Measurements from ENCODE around the gene STXBP6. TPM values are rescaled to one million over a fixed set of nuclear protein-coding genes. Genes with fewer than 3 reads are reported as not detected.

Gene STXBP6
- total and polyA plus RNA-seq, 4 donors = 0.05 to 10.5 (median 2.3) TPM

- Histone ChIP-seq H3K36me3 (ENCODE audit: control insufficient read depth in 1 of 2, insufficient read depth in 2 of 2, low read length in 1 of 2) (no peaks in the 10 kb centered on the region), H3K9me3 (ENCODE audit: control insufficient read depth, low read length) (no peaks in the 10 kb centered on the region), H3K4me1 (ENCODE audit: control insufficient read depth in 1 of 2, insufficient read depth in 2 of 2, low read length in 2 of 2) (no peaks in the 10 kb centered on the region), H3K27me3 (ENCODE audit: control insufficient read depth in 1 of 2, insufficient read depth in 2 of 2, low read length in 1 of 2) (no peaks in the 10 kb centered on the region), H3K27ac (ENCODE audit: low read depth in 1 of 2, low read length in 2 of 2) (no peak overlapping the region), H3K4me3 (ENCODE audit: low read length in 2 of 2) (no peak overlapping the region)
- DNase-seq (no peak), ATAC-seq (ENCODE audit: low FRiP score) (no peak)
- WGBS, 2 donors = 69 to 76% methylated on average over 6 of the region's 6 CpGs
- intact Hi-C loops (cut with DNase I) = no loop called here
Observed at GRCh38 chr14:24798911-24799462, 251.0 kb downstream of the STXBP6 start.

- ATAC-seq (ENCODE audit: low FRiP score) = no peak
- Histone ChIP-seq H3K27me3 (ENCODE audit: control insufficient read depth in 1 of 2, insufficient read depth in 2 of 2, low read length in 1 of 2) (no peaks in the 10 kb centered on the region), H3K27ac (ENCODE audit: low read depth in 1 of 2, low read length in 2 of 2) (no peak overlapping the region), H3K4me1 (ENCODE audit: control insufficient read depth in 1 of 2, insufficient read depth in 2 of 2, low read length in 2 of 2) (no peaks in the 10 kb centered on the region), H3K9me3 (ENCODE audit: control insufficient read depth, low read length) (no peaks in the 10 kb centered on the region), H3K4me3 (ENCODE audit: low read length in 2 of 2) (no peak overlapping the region), H3K36me3 (ENCODE audit: control insufficient read depth in 1 of 2, insufficient read depth in 2 of 2, low read length in 1 of 2) (no peaks in the 10 kb centered on the region)
- 83 to 86% methylated on average over 5 of the region's 5 CpGs for WGBS, 2 donors
- DNase-seq = no peak
- intact Hi-C loops (cut with DNase I) = no loop called here
Observed at GRCh38 chr14:24795406-24795805, 254.5 kb downstream of the STXBP6 start.

DNA sequence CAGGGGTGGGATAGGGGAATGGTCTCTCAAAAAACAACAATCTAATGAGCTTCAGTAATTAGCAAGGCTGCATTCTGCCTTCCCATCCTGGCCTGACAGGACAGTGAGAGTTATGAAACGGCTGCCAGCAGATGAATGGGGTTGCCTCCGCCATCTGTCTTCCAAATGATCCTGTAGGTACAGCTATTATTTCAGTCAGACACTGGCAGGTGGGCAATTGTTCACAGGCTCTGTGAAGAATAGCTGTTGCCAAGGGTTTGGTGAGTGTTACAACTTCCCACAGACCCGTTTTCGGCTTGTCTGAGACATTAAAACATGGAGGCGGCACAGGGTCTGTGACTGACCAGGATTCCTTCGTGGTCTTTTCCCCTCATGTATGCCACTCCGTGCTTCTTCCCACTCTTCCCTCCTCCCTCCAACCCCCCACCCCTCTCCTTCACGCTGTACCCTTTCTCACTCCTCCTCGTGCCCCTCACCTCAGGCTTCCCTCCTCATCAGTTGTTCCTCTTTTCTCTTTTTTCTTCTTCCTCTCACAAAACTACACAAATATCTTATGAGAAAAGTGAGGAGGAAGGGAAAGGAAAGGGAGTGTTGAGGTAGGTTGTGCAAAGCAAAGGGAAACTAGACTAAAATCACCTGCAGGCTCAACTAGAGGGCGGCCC lies 255.2 kb downstream of the STXBP6 start:
- intact Hi-C loops (cut with DNase I) = no loop called here
- Histone ChIP-seq H3K4me1 (ENCODE audit: control insufficient read depth in 1 of 2, insufficient read depth in 2 of 2, low read length in 2 of 2) (no peaks in the 10 kb centered on the region), H3K27me3 (ENCODE audit: control insufficient read depth in 1 of 2, insufficient read depth in 2 of 2, low read length in 1 of 2) (no peaks in the 10 kb centered on the region), H3K27ac (ENCODE audit: low read depth in 1 of 2, low read length in 2 of 2) (no peak overlapping the region), H3K36me3 (ENCODE audit: control insufficient read depth in 1 of 2, insufficient read depth in 2 of 2, low read length in 1 of 2) (no peaks in the 10 kb centered on the region), H3K9me3 (ENCODE audit: control insufficient read depth, low read length) (no peaks in the 10 kb centered on the region), H3K4me3 (ENCODE audit: low read length in 2 of 2) (no peak overlapping the region)
- WGBS, 2 donors = 76 to 77% methylated on average over 10 of the region's 10 CpGs
- ATAC-seq (ENCODE audit: low FRiP score) (no peak), DNase-seq (no peak)

- Histone ChIP-seq H3K27me3 (ENCODE audit: control insufficient read depth in 1 of 2, insufficient read depth in 2 of 2, low read length in 1 of 2) (no peaks in the 10 kb centered on the region), H3K9me3 (ENCODE audit: control insufficient read depth, low read length) (no peaks in the 10 kb centered on the region), H3K36me3 (ENCODE audit: control insufficient read depth in 1 of 2, insufficient read depth in 2 of 2, low read length in 1 of 2) (no peaks in the 10 kb centered on the region), H3K4me1 (ENCODE audit: control insufficient read depth in 1 of 2, insufficient read depth in 2 of 2, low read length in 2 of 2) (no peaks in the 10 kb centered on the region), H3K27ac (ENCODE audit: low read depth in 1 of 2, low read length in 2 of 2) (no peak overlapping the region), H3K4me3 (ENCODE audit: low read length in 2 of 2) (no peak overlapping the region)
- intact Hi-C loops (cut with DNase I) = no loop called here
- no peak for DNase-seq
- WGBS, 2 donors = 78 to 79% methylated on average over 3 of the region's 3 CpGs
- ATAC-seq (ENCODE audit: low FRiP score) = no peak
Observed at GRCh38 chr14:24790196-24790595, 259.8 kb downstream of the STXBP6 start.

GRCh38 chr14:24789378-24789884 lies 260.5 kb downstream of the STXBP6 start:
- DNase-seq (no peak), ATAC-seq (ENCODE audit: low FRiP score) (no peak)
- no peaks in the 10 kb centered on the region for H3K36me3 ChIP-seq (ENCODE audit: control insufficient read depth in 1 of 2, insufficient read depth in 2 of 2, low read length in 1 of 2)
- no peaks in the 10 kb centered on the region for H3K4me1 ChIP-seq (ENCODE audit: control insufficient read depth in 1 of 2, insufficient read depth in 2 of 2, low read length in 2 of 2)
- no peak overlapping the region for H3K4me3 ChIP-seq (ENCODE audit: low read length in 2 of 2)
- H3K27ac ChIP-seq (ENCODE audit: low read depth in 1 of 2, low read length in 2 of 2) = no peak overlapping the region
- peaks cover 0 to 2% of the 10 kb centered on the region in 2 donors for H3K27me3 ChIP-seq (ENCODE audit: control insufficient read depth in 1 of 2, insufficient read depth in 2 of 2, low read length in 1 of 2)
- no peaks in the 10 kb centered on the region for H3K9me3 ChIP-seq (ENCODE audit: control insufficient read depth, low read length)
- intact Hi-C loops (cut with DNase I) = no loop called here
- 21 to 31% methylated on average over 4 of the region's 4 CpGs for WGBS, 2 donors

- Histone ChIP-seq H3K4me1 (ENCODE audit: control insufficient read depth in 1 of 2, insufficient read depth in 2 of 2, low read length in 2 of 2) (no peaks in the 10 kb centered on the region), H3K27ac (ENCODE audit: low read depth in 1 of 2, low read length in 2 of 2) (no peak overlapping the region), H3K4me3 (ENCODE audit: low read length in 2 of 2) (no peak overlapping the region), H3K27me3 (ENCODE audit: control insufficient read depth in 1 of 2, insufficient read depth in 2 of 2, low read length in 1 of 2) (peaks cover 0 to 4% of the 10 kb centered on the region in 2 donors), H3K36me3 (ENCODE audit: control insufficient read depth in 1 of 2, insufficient read depth in 2 of 2, low read length in 1 of 2) (no peaks in the 10 kb centered on the region), H3K9me3 (ENCODE audit: control insufficient read depth, low read length) (peaks cover 2% of the 10 kb centered on the region)
- WGBS, 2 donors = 73 to 79% methylated on average over 1 of the region's 1 CpG
- intact Hi-C loops (cut with DNase I) = no loop called here
- DNase-seq (no peak), ATAC-seq (ENCODE audit: low FRiP score) (no peak)
Observed at GRCh38 chr14:24785698-24786097, 264.2 kb downstream of the STXBP6 start.

GRCh38 chr14:24784981-24785380 lies 265.0 kb downstream of the STXBP6 start:
- peaks cover 2% of the 10 kb centered on the region for H3K9me3 ChIP-seq (ENCODE audit: control insufficient read depth, low read length)
- ATAC-seq (ENCODE audit: low FRiP score) = no peak
- DNase-seq = no peak
- peaks cover 0 to 4% of the 10 kb centered on the region in 2 donors for H3K27me3 ChIP-seq (ENCODE audit: control insufficient read depth in 1 of 2, insufficient read depth in 2 of 2, low read length in 1 of 2)
- intact Hi-C loops (cut with DNase I) = no loop called here
- no peak overlapping the region for H3K4me3 ChIP-seq (ENCODE audit: low read length in 2 of 2)
- H3K36me3 ChIP-seq (ENCODE audit: control insufficient read depth in 1 of 2, insufficient read depth in 2 of 2, low read length in 1 of 2) = no peaks in the 10 kb centered on the region
- no peak overlapping the region for H3K27ac ChIP-seq (ENCODE audit: low read depth in 1 of 2, low read length in 2 of 2)
- H3K4me1 ChIP-seq (ENCODE audit: control insufficient read depth in 1 of 2, insufficient read depth in 2 of 2, low read length in 2 of 2) = no peaks in the 10 kb centered on the region

- ATAC-seq (ENCODE audit: low FRiP score) (no peak), DNase-seq (no peak)
- peaks cover 0 to 4% of the 10 kb centered on the region in 2 donors for H3K27me3 ChIP-seq (ENCODE audit: control insufficient read depth in 1 of 2, insufficient read depth in 2 of 2, low read length in 1 of 2)
- intact Hi-C loops (cut with DNase I) = no loop called here
- H3K27ac ChIP-seq (ENCODE audit: low read depth in 1 of 2, low read length in 2 of 2) = no peak overlapping the region
- no peak overlapping the region for H3K4me3 ChIP-seq (ENCODE audit: low read length in 2 of 2)
- no peaks in the 10 kb centered on the region for H3K4me1 ChIP-seq (ENCODE audit: control insufficient read depth in 1 of 2, insufficient read depth in 2 of 2, low read length in 2 of 2)
- no peaks in the 10 kb centered on the region for H3K36me3 ChIP-seq (ENCODE audit: control insufficient read depth in 1 of 2, insufficient read depth in 2 of 2, low read length in 1 of 2)
- 63 to 76% methylated on average over 1 of the region's 1 CpG for WGBS, 2 donors
- peaks cover 3% of the 10 kb centered on the region for H3K9me3 ChIP-seq (ENCODE audit: control insufficient read depth, low read length)
Observed at GRCh38 chr14:24783791-24784190, 266.2 kb downstream of the STXBP6 start.

DNA sequence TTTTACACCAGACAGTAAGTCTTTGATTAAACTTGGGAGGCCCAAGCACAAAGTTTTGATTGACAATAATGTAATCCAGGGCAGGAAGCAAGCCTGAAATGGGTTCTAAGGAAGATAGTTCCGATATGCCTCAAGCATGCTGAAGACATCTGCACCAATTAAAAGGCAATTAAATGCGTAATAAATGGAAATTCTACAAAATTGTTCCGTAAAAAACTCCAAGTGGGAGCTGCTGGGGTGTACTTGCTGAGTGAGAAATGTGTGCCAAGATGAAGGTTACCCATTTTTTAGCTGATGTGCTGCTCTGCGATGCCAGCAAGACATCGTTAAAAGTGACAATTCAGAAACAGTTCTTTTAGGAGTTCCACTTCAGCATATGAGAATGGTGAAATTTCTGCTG lies 269.7 kb downstream of the STXBP6 start:
- ATAC-seq (ENCODE audit: low FRiP score) (no peak), DNase-seq (no peak)
- Histone ChIP-seq H3K27me3 (ENCODE audit: control insufficient read depth in 1 of 2, insufficient read depth in 2 of 2, low read length in 1 of 2) (peaks cover 0 to 4% of the 10 kb centered on the region in 2 donors), H3K9me3 (ENCODE audit: control insufficient read depth, low read length) (peaks cover 5% of the 10 kb centered on the region), H3K27ac (ENCODE audit: low read depth in 1 of 2, low read length in 2 of 2) (no peak overlapping the region), H3K4me1 (ENCODE audit: control insufficient read depth in 1 of 2, insufficient read depth in 2 of 2, low read length in 2 of 2) (no peaks in the 10 kb centered on the region), H3K36me3 (ENCODE audit: control insufficient read depth in 1 of 2, insufficient read depth in 2 of 2, low read length in 1 of 2) (no peaks in the 10 kb centered on the region), H3K4me3 (ENCODE audit: low read length in 2 of 2) (no peak overlapping the region)
- intact Hi-C loops (cut with DNase I) = no loop called here
- 77 to 81% methylated on average over 5 of the region's 5 CpGs for WGBS, 2 donors
